ENCODE results near the gene CCDC182.

DNA sequence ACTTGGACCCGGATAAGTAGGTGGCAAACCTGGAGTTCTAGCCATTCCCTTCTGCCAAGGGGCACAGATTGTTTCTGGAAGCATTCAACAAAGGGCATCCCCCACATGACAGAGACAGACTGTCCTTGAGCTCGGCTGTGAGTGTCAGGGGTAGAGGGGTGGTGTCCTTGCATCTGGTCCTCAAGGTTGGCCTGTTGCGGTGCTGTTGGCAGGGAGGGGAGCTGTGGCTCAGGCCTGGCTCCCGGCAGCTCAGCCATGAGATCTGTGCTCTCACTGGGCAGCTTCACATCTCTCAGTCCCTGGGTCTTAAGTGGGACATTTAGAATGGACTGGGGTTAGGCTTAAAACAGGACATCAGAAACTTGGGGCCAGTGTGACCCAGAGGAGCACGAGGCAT is 20.4 kb downstream of the CCDC182 start:
- TF ChIP-seq GATA2 (IDR thresholded peaks at IDR 0.05; ENCODE audit: low read depth, low read length) (no peak), GATA3 (IDR thresholded peaks at IDR 0.05; ENCODE audit: low read depth, low read length) (no peak)

Measured in SH-SY5Y (cell line).